ENCODE results near the gene FHAD1. TPM values are rescaled to one million over a fixed set of nuclear protein-coding genes. Genes with fewer than 3 reads are reported as not detected.

FHAD1 gene
- total and polyA plus RNA-seq, 9 of the 15 experiments (the other 6 are each of a cell fraction or from before 2014, with no cell fraction given) = 0.32 to 2.1 (median 1.5) TPM; not detected in 1

DNA sequence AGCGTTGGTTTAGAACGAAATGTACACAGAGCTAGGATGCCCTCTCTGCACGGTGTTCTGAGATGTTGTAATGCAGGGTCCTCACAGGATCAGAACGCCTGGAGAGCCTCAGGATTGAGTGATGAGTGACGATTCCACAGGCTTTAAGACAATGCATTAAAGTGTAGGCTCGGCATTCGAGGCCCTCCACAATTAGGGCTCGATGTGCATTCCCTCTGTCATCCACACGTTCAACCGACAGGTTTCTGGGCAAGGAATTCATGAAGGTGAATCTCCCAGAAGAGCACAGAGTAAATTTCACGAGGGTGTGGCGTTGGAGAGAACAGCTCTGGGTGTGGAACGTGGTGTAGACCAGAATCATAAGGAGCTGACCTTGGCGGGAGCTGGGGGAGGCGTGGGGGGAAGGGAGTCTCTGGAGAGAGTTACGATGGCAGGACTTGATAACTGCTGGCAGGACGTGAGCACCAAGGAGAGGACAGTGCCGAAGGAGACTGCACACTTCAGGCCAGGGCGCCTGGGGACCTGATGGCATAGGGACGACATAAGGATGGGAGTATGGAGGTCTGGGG lies 111.6 kb downstream of the FHAD1 start (continued):
- TF ChIP-seq NR3C1 (CRISPR knock-in tag; IDR thresholded peaks at IDR 0.05) (no peak), CHCHD3 (CRISPR knock-in tag; IDR thresholded peaks at IDR 0.05) (no peak), ZNF133 (CRISPR knock-in tag; IDR thresholded peaks at IDR 0.05) (no peak), EZH2 (IDR thresholded peaks at IDR 0.05; ENCODE audit: borderline replicate concordance, low read depth, low read length) (no peak), KDM5B (IDR thresholded peaks at IDR 0.05; ENCODE audit: insufficient replicate concordance, low read depth, low read length) (no peak), HMG20B (CRISPR knock-in tag; IDR thresholded peaks at IDR 0.05) (no peak), ETV6 (IDR thresholded peaks at IDR 0.05; ENCODE audit: borderline replicate concordance in 1 of 2, low read depth in 2 of 2, low read length in 1 of 2) (no peak), ETV6 (CRISPR knock-in tag; IDR thresholded peaks at IDR 0.05; ENCODE audit: borderline replicate concordance) (no peak), ZNF766 (CRISPR knock-in tag; conservative IDR thresholded peaks at IDR 0.05) (0 out of 2 replicates have a peak, but pooled peaks have one; percentile 34), BDP1 (IDR thresholded peaks at IDR 0.05; ENCODE audit: insufficient read depth, insufficient read length) (no peak), RBM34 (IDR thresholded peaks at IDR 0.05; ENCODE audit: borderline replicate concordance, insufficient read depth, low read length) (no peak), PHF20 (IDR thresholded peaks at IDR 0.05; ENCODE audit: partially characterized antibody) (no peak)
- TF ChIP-seq, protein P1, sequence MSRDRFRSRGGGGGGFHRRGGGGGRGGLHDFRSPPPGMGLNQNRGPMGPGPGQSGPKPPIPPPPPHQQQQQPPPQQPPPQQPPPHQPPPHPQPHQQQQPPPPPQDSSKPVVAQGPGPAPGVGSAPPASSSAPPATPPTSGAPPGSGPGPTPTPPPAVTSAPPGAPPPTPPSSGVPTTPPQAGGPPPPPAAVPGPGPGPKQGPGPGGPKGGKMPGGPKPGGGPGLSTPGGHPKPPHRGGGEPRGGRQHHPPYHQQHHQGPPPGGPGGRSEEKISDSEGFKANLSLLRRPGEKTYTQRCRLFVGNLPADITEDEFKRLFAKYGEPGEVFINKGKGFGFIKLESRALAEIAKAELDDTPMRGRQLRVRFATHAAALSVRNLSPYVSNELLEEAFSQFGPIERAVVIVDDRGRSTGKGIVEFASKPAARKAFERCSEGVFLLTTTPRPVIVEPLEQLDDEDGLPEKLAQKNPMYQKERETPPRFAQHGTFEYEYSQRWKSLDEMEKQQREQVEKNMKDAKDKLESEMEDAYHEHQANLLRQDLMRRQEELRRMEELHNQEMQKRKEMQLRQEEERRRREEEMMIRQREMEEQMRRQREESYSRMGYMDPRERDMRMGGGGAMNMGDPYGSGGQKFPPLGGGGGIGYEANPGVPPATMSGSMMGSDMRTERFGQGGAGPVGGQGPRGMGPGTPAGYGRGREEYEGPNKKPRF (IDR thresholded peaks at IDR 0.05; ENCODE audit: low read depth, low read length) = no peak

Measured in K562 (cell line).